ENCODE results near the gene CCDC27.

GRCh38 chr1:3807769-3808168 lies 55.5 kb downstream of the CCDC27 start:
- TF ChIP-seq POLR2AphosphoS5 (IDR thresholded peaks at IDR 0.05; ENCODE audit: low read depth, low read length) (no peak), CTCF (IDR thresholded peaks at IDR 0.05) (no peak)
